Measurements from ENCODE around the gene USP24.

DNA sequence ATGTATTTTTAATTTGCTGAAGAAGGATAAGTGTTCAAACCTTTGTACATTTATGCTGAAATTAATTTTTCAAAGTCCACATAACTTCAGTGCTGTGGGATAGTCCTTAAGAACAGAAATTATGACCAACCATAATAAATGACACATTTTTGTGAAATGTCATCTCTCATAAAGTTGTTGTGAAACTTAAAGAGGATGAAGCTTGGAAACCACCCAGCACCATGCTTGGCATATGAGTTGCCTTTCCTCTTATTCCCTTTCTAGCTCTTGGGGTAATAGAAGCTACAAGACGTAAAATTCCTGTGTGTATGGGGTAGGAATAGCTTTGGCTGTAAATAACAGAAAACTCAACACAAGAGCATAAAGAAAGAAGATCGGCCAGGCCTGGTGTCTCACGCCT is 18.9 kb upstream of the USP24 start:
- no peak for TF ChIP-seq POLR2A (IDR thresholded peaks at IDR 0.05)
- TF ChIP-seq, protein P1, sequence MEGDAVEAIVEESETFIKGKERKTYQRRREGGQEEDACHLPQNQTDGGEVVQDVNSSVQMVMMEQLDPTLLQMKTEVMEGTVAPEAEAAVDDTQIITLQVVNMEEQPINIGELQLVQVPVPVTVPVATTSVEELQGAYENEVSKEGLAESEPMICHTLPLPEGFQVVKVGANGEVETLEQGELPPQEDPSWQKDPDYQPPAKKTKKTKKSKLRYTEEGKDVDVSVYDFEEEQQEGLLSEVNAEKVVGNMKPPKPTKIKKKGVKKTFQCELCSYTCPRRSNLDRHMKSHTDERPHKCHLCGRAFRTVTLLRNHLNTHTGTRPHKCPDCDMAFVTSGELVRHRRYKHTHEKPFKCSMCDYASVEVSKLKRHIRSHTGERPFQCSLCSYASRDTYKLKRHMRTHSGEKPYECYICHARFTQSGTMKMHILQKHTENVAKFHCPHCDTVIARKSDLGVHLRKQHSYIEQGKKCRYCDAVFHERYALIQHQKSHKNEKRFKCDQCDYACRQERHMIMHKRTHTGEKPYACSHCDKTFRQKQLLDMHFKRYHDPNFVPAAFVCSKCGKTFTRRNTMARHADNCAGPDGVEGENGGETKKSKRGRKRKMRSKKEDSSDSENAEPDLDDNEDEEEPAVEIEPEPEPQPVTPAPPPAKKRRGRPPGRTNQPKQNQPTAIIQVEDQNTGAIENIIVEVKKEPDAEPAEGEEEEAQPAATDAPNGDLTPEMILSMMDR (IDR thresholded peaks at IDR 0.05): no peak

Data from lower leg skin (tissue), 3 donors.